SK-N-SH (cell line): ENCODE data around the gene CHD8. TPM values are rescaled to one million over a fixed set of nuclear protein-coding genes. Genes with fewer than 3 reads are reported as not detected.

Experiments
- CTCF ChIA-PET: fragments of 300-600, 350-600 bp; formaldehyde crosslinking; extraction: SDS; loops from one replicate; lab custom pipeline; 2021; lab: Yijun Ruan, JAX
- POLR2A ChIA-PET: fragments of 350-600 bp; sonication (Branson Sonifier 250); formaldehyde crosslinking; extraction: SDS; loops from one replicate; lab custom pipeline; 2020; ENCODE audit warnings: antibody characterized with exemption, inconsistent platforms; lab: Yijun Ruan, JAX
- DNase-seq: peaks from one replicate; pipeline ENCODE4 v3.0.0; 2012
- H2AFZ ChIP-seq: fragments of 200-600 bp; sonication (generic); 2 replicates; pipeline ENCODE4 v1.8.1; 2016; ENCODE audit warnings: antibody characterized with exemption, mild to moderate bottlenecking, low read depth
- H3F3A ChIP-seq: fragments of 200-600 bp; sonication (generic); replicated peaks from 2 replicates; pipeline ENCODE3; 2016; ENCODE audit warnings: antibody characterized with exemption, mild to moderate bottlenecking; ENCODE audit not compliant: insufficient read depth
- H3K27ac ChIP-seq, 2 experiments: fragments of 200-500 bp in 1 of 2; fragments of 200-600 bp in 1 of 2; sonication (Bioruptor generic) in 1 of 2; sonication (generic), shearing (Covaris generic) in 1 of 2; 2 replicates each; pipeline versions ENCODE4 v1.5.1 to v1.6.1; 2014 to 2016; ENCODE audit warnings: low read depth in 2 of 2, inconsistent platforms in 1 of 2, low read length in 1 of 2, mild to moderate bottlenecking in 1 of 2, mixed read lengths in 1 of 2
- H3K27me3 ChIP-seq: fragments of 200-600 bp; sonication (generic), shearing (Covaris generic); 2 replicates; pipeline ENCODE4 v1.6.1; 2016; ENCODE audit warnings: mixed run types; ENCODE audit not compliant: insufficient read depth
- H3K36me3 ChIP-seq, 2 experiments: fragments of 200-500 bp in 1 of 2; fragments of 200-600 bp in 1 of 2; sonication (Bioruptor generic) in 1 of 2; sonication (generic) in 1 of 2; replicated peaks in 1 of 2; 2 replicates each; pipeline versions ENCODE3 to v1.5.1; 2014 to 2016; ENCODE audit warnings: low read length in 1 of 2, mild to moderate bottlenecking in 1 of 2; ENCODE audit not compliant: insufficient read depth in 2 of 2, control insufficient read depth in 1 of 2
- H3K4me1 ChIP-seq, 2 experiments: fragments of 200-500 bp in 1 of 2; fragments of 200-600 bp in 1 of 2; sonication (Bioruptor generic) in 1 of 2; sonication (generic), shearing (Covaris generic) in 1 of 2; 2 replicates each; pipeline versions ENCODE4 v1.5.1 to v1.6.1; 2014 to 2016; ENCODE audit warnings: low read depth in 1 of 2, low read length in 1 of 2, mixed run types in 1 of 2; ENCODE audit not compliant: insufficient read depth in 2 of 2, control insufficient read depth in 1 of 2
- H3K4me2 ChIP-seq: fragments of 200-600 bp; sonication (generic), shearing (Covaris generic); 2 replicates; pipeline ENCODE4 v1.6.1; 2017; ENCODE audit warnings: mixed run types
- H3K4me3 ChIP-seq, 2 experiments: fragments of 200-500 bp in 1 of 2; fragments of 200-600 bp in 1 of 2; sonication (Bioruptor generic) in 1 of 2; sonication (generic), shearing (Covaris generic) in 1 of 2; 2 replicates each; pipeline versions ENCODE4 v1.5.1 to v1.8.1; 2014 to 2016; ENCODE audit warnings: low read depth in 2 of 2, inconsistent platforms in 1 of 2, low read length in 1 of 2, mild to moderate bottlenecking in 1 of 2, mixed read lengths in 1 of 2, moderate library complexity in 1 of 2
- H3K79me2 ChIP-seq: fragments of 200-600 bp; sonication (generic); 2 replicates; pipeline ENCODE4 v1.8.1; 2017; ENCODE audit warnings: mild to moderate bottlenecking; ENCODE audit not compliant: insufficient read depth
- H3K9ac ChIP-seq: fragments of 200-600 bp; sonication (generic); 2 replicates; pipeline ENCODE4 v1.6.1; 2017; ENCODE audit warnings: mixed run types
- H3K9me2 ChIP-seq: fragments of 200-600 bp; sonication (generic); 2 replicates; pipeline ENCODE4 v1.6.1; 2017; ENCODE audit warnings: mixed run types
- H3K9me3 ChIP-seq: fragments of 200-600 bp; sonication (generic); 2 replicates; pipeline ENCODE4 v1.6.1; 2017; ENCODE audit warnings: mixed run types, mild to moderate bottlenecking, moderate library complexity
- H4K20me1 ChIP-seq: fragments of 200-600 bp; sonication (generic); 2 replicates; pipeline ENCODE4 v1.6.1; 2017; ENCODE audit warnings: mild to moderate bottlenecking, mixed run types; ENCODE audit not compliant: insufficient read depth
- CHD2 ChIP-seq: fragments of 150-350 bp; IDR thresholded peaks from 2 replicates; pipeline ENCODE4 v1.6.1; 2018; ENCODE audit warnings: low read length; ENCODE audit not compliant: partially characterized antibody
- ELF1 ChIP-seq: IDR thresholded peaks from 2 replicates; pipeline ENCODE4 v1.4.0; 2012
- EP300 ChIP-seq, 2 experiments: IDR thresholded peaks; 2 replicates each; pipeline versions ENCODE4 v1.4.0 to v1.6.1; 2012; ENCODE audit warnings: borderline replicate concordance in 1 of 2, low read depth in 1 of 2, low read length in 1 of 2
- FOSL2 ChIP-seq: IDR thresholded peaks from 2 replicates; pipeline ENCODE4 v1.4.0; 2012; ENCODE audit warnings: low read depth, mild to moderate bottlenecking, moderate library complexity, borderline replicate concordance
- FOXM1 ChIP-seq: IDR thresholded peaks from 2 replicates; pipeline ENCODE4 v1.4.0; 2012; ENCODE audit warnings: low read depth, mild to moderate bottlenecking
- GABPA ChIP-seq: IDR thresholded peaks from 2 replicates; pipeline ENCODE4 v1.4.0; 2012; ENCODE audit warnings: low read depth, mild to moderate bottlenecking
- JUND ChIP-seq: IDR thresholded peaks from 2 replicates; pipeline ENCODE4 v1.4.0; 2012
- MAX ChIP-seq: IDR thresholded peaks from 2 replicates; pipeline ENCODE4 v1.4.0; 2012; ENCODE audit warnings: low read depth
- MXI1 ChIP-seq: IDR thresholded peaks from 2 replicates; pipeline ENCODE4 v1.6.1; 2012; ENCODE audit warnings: mild to moderate bottlenecking, low read depth, low read length, improper control_type of control experiment
- NFIC ChIP-seq: IDR thresholded peaks from 2 replicates; pipeline ENCODE4 v1.4.0; 2012; ENCODE audit warnings: borderline replicate concordance
- NRF1 ChIP-seq: IDR thresholded peaks from 2 replicates; pipeline ENCODE4 v1.6.1; 2012; ENCODE audit warnings: low read depth, mild to moderate bottlenecking, low read length
- POLR2AphosphoS5 ChIP-seq: IDR thresholded peaks from 2 replicates; pipeline ENCODE4 v1.6.1; 2012; ENCODE audit warnings: low read depth, low read length
- RCOR1 ChIP-seq: fragments of 150-350 bp; IDR thresholded peaks from 2 replicates; pipeline ENCODE4 v1.6.1; 2017; ENCODE audit warnings: antibody characterized with exemption, low read length
- SIN3A ChIP-seq: IDR thresholded peaks from 2 replicates; pipeline ENCODE4 v1.6.1; 2012; ENCODE audit warnings: low read depth, mild to moderate bottlenecking, low read length, moderate library complexity, borderline replicate concordance
- SMC3 ChIP-seq: IDR thresholded peaks from 2 replicates; pipeline ENCODE4 v1.6.1; 2012; ENCODE audit warnings: low read depth, low read length, improper control_type of control experiment
- TAF1 ChIP-seq: IDR thresholded peaks from 2 replicates; pipeline ENCODE4 v1.6.1; 2012; ENCODE audit warnings: low read depth, mild to moderate bottlenecking, low read length, moderate library complexity, borderline replicate concordance
- TCF12 ChIP-seq: IDR thresholded peaks from 2 replicates; pipeline ENCODE4 v1.4.0; 2012
- TEAD4 ChIP-seq: IDR thresholded peaks from 2 replicates; pipeline ENCODE4 v1.4.0; 2012; ENCODE audit warnings: mild to moderate bottlenecking, borderline replicate concordance; ENCODE audit not compliant: insufficient read depth
- USF2 ChIP-seq: fragments of 150-350 bp; IDR thresholded peaks from 2 replicates; pipeline ENCODE4 v1.6.1; 2017; ENCODE audit warnings: antibody characterized with exemption, low read length, low read depth, borderline replicate concordance
- YY1 ChIP-seq: IDR thresholded peaks from 2 replicates; pipeline ENCODE4 v1.4.0; 2012; ENCODE audit warnings: low read depth, mild to moderate bottlenecking
- ZBTB33 ChIP-seq: IDR thresholded peaks from 2 replicates; pipeline ENCODE4 v1.4.0; 2012; ENCODE audit warnings: low read depth, borderline replicate concordance
- WGBS: methylation state at CpG from one replicate; pipeline ENCODE4 v1.1.6; 2017; ENCODE audit warnings: low lambda C conversion rate; 5-methylcytosine and 5-hydroxymethylcytosine counted together
- polyA plus RNA-seq, 3 experiments: library from polyadenylated mRNA; depleted of rRNA; stranded (reverse); fragments of >200 nt; gene quantifications; 2 replicates each; pipeline ENCODE4 v1.2.3, GENCODE V29; 2012
- TF ChIP-seq, protein P1 (sequence below): IDR thresholded peaks from 2 replicates; pipeline ENCODE4 v1.4.0; 2012; ENCODE audit warnings: low read depth, borderline replicate concordance

CHD8 gene
- polyA plus RNA-seq, 1 of the 3 experiments (the other 2 are of a cell fraction) = 25.3 TPM

- Histone ChIP-seq H3K36me3 (peaks cover 27 to 45% of the 10 kb centered on the region in 2 experiments), H3K4me1 (peaks cover 18 to 19% of the 10 kb centered on the region in 2 experiments; a peak in 3 of 4 replicates), H3K27ac (peak within 1 kb of the TSS; percentile 94 to 98), H3F3A (peaks cover 40% of the 10 kb centered on the region), H3K4me2 (peak within 1 kb of the TSS; percentile 88)
- POLR2A ChIA-PET = interaction anchor here (0.9 to 1.2 kb wide), 3 partner anchors 10 to 127 kb away, joined by 3 to 6 read pairs (median 4); partner anchors contain the start of genes CHD8 and METTL3
- under 1% methylated on average over 48 of the region's 54 CpGs for WGBS
- TF ChIP-seq SIN3A (peak; percentile 45; the same call in 1 of the 2 replicates), FOXM1 (no peak), TCF12 (peak; percentile 8; the same call in 1 of the 2 replicates), SMC3 (no peak), FOSL2 (0 out of 2 replicates have a peak, but pooled peaks have one; percentile 0), GABPA (peak; percentile 99), POLR2AphosphoS5 (peak; percentile 85), EP300 (IDR thresholded peaks at IDR 0.05; ENCODE audit: borderline replicate concordance in 1 of 2, low read depth in 1 of 2, low read length in 1 of 2) (peak in 1 of 2 experiments; percentile 40; a peak in 1 of 4 replicates), ELF1 (peak; percentile 78), NRF1 (peak; percentile 74), YY1 (no peak), USF2 (peak; percentile 81), ZBTB33 (peak; percentile 88), NFIC (no peak; the same call in 1 of the 2 replicates), RCOR1 (peak; percentile 12; the same call in 1 of the 2 replicates), JUND (no peak; the same call in 1 of the 2 replicates), TAF1 (peak; percentile 71; the same call in 1 of the 2 replicates), TEAD4 (0 out of 2 replicates have a peak, but pooled peaks have one; percentile 36), CHD2 (peak; percentile 94), MXI1 (peak; percentile 83), MAX (peak; percentile 88)
- TF ChIP-seq, protein P1, sequence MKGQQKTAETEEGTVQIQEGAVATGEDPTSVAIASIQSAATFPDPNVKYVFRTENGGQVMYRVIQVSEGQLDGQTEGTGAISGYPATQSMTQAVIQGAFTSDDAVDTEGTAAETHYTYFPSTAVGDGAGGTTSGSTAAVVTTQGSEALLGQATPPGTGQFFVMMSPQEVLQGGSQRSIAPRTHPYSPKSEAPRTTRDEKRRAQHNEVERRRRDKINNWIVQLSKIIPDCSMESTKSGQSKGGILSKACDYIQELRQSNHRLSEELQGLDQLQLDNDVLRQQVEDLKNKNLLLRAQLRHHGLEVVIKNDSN = peak; percentile 97
- TF ChIP-seq, all 33 proteins: peak for 17
- Histone ChIP-seq H3K9me3 (no peaks in the 10 kb centered on the region), H4K20me1 (peaks cover 17% of the 10 kb centered on the region), H3K79me2 (peaks cover 48% of the 10 kb centered on the region), H3K9me2 (no peaks in the 10 kb centered on the region), H2AFZ (peak within 1 kb of the TSS; percentile 65), H3K27me3 (no peaks in the 10 kb centered on the region), H3K9ac (peak within 1 kb of the TSS; percentile 95), H3K4me3 (peak within 1 kb of the TSS; percentile 77 to 83)
- CTCF ChIA-PET = interaction anchor here (1.2 kb wide), 1 partner anchor 20 kb away, joined by 3 read pairs; no protein-coding TSS in a partner anchor
- peak; percentile 88 for DNase-seq
Measured at GRCh38 chr14:21383848-21384493, 72.0 kb downstream of the CHD8 start, which contains the start of gene SUPT16H. TSS of gene SUPT16H (minus strand) at chr14:21384019. CDS start at chr14:21383927, 92 bp downstream.
